Measurements from ENCODE around the gene CELSR2.
"Not testable (repeated sequence)": the region's sequence is repeated elsewhere in the genome, so short reads cannot be mapped to it uniquely, and the experiment has no call there.

CELSR2 gene

GRCh38 chr1:109213824-109214693 is 35.3 kb upstream of the CELSR2 start, which contains the start of gene SARS1:
TSS of gene SARS1 (plus strand) at chr1:109213918. CDS start at chr1:109213993, 75 bp downstream.
- DNase-seq, result peak; percentile 97
- peak within 1 kb of the TSS; percentile 96 for H3K27ac ChIP-seq
- no peaks in the 10 kb centered on the region for H3K9me3 ChIP-seq (ENCODE audit: severe bottlenecking)
- peak within 1 kb of the TSS; percentile 58 for H3K4me3 ChIP-seq (ENCODE audit: low read depth, low read length)
- H3K27me3 ChIP-seq (ENCODE audit: insufficient read depth, low read depth, severe bottlenecking), result no peaks in the 10 kb centered on the region
- peaks cover 30% of the 10 kb centered on the region for H3K36me3 ChIP-seq
- TF ChIP-seq, protein P1, sequence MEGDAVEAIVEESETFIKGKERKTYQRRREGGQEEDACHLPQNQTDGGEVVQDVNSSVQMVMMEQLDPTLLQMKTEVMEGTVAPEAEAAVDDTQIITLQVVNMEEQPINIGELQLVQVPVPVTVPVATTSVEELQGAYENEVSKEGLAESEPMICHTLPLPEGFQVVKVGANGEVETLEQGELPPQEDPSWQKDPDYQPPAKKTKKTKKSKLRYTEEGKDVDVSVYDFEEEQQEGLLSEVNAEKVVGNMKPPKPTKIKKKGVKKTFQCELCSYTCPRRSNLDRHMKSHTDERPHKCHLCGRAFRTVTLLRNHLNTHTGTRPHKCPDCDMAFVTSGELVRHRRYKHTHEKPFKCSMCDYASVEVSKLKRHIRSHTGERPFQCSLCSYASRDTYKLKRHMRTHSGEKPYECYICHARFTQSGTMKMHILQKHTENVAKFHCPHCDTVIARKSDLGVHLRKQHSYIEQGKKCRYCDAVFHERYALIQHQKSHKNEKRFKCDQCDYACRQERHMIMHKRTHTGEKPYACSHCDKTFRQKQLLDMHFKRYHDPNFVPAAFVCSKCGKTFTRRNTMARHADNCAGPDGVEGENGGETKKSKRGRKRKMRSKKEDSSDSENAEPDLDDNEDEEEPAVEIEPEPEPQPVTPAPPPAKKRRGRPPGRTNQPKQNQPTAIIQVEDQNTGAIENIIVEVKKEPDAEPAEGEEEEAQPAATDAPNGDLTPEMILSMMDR (IDR thresholded peaks at IDR 0.05; ENCODE audit: low read depth, low read length), result no peak

- peaks cover 34% of the 10 kb centered on the region for H3K36me3 ChIP-seq
- no peaks in the 10 kb centered on the region for H3K27me3 ChIP-seq (ENCODE audit: insufficient read depth, low read depth, severe bottlenecking)
- DNase-seq, result peak; percentile 90
- TF ChIP-seq, protein P1 (IDR thresholded peaks at IDR 0.05; ENCODE audit: low read depth, low read length), result no peak
- H3K9me3 ChIP-seq (ENCODE audit: severe bottlenecking), result no peaks in the 10 kb centered on the region
- H3K27ac ChIP-seq, result peak overlapping the region; percentile 96
- peak overlapping the region; percentile 58 for H3K4me3 ChIP-seq (ENCODE audit: low read depth, low read length)
Measured at GRCh38 chr1:109214695-109215623, 34.4 kb upstream of the CELSR2 start.

DNA sequence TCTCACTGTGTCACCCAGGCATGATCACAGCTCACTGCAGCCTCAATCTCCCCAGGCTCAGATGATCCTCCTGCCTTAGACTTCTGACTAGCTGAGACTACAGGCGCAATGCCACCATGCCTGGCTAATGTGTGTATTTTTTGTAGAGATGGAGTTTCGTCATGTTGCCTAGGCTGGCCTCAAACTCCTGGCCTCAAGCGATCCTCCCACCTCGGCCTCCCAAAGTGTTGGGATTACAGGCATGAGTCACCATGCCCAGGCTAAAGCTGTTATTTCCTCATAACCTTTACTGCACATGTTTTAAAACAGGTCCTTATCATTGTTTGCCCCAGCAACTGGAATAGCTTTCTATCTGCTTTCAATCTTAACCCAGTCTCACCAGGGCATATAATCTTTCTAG is 32.7 kb upstream of the CELSR2 start:
- Histone ChIP-seq H3K4me3 (ENCODE audit: low read depth, low read length) (no peak overlapping the region), H3K27ac (no peak overlapping the region), H3K27me3 (ENCODE audit: insufficient read depth, low read depth, severe bottlenecking) (no peaks in the 10 kb centered on the region), H3K36me3 (peaks cover 46% of the 10 kb centered on the region), H3K9me3 (ENCODE audit: severe bottlenecking) (no peaks in the 10 kb centered on the region)
- TF ChIP-seq, protein P1 (IDR thresholded peaks at IDR 0.05; ENCODE audit: low read depth, low read length), result no peak
- no peak for DNase-seq

GRCh38 chr1:109218516-109218915 is 30.8 kb upstream of the CELSR2 start:
- Histone ChIP-seq H3K36me3 (peaks cover 62% of the 10 kb centered on the region), H3K4me3 (ENCODE audit: low read depth, low read length) (no peak overlapping the region), H3K27ac (no peak overlapping the region), H3K27me3 (ENCODE audit: insufficient read depth, low read depth, severe bottlenecking) (no peaks in the 10 kb centered on the region), H3K9me3 (ENCODE audit: severe bottlenecking) (no peaks in the 10 kb centered on the region)
- no peak for DNase-seq
- TF ChIP-seq, protein P1 (IDR thresholded peaks at IDR 0.05; ENCODE audit: low read depth, low read length), result no peak

DNA sequence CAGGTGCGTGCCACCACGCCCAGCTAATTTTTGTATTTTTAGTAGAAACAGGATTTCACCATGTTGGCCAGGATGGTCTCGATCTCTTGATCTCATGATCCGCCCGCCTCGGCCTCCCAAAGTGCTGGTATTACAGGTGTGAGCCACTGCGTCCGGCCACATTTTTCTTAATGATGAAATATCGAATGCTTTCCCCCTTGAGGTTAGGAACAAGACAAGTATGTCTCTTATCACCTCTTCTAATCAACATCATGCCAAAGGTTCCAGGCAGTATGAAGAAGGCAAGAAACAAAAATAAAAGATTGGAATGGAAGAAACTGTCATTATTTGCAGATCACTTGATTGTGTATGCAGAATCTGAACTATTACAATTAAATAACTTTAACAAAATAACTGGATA is 28.1 kb upstream of the CELSR2 start:
- peaks cover 61% of the 10 kb centered on the region for H3K36me3 ChIP-seq
- not testable (repeated sequence) for DNase-seq; H3K4me3 ChIP-seq (ENCODE audit: low read depth, low read length); H3K27me3 ChIP-seq (ENCODE audit: insufficient read depth, low read depth, severe bottlenecking); H3K27ac ChIP-seq; H3K9me3 ChIP-seq (ENCODE audit: severe bottlenecking)

DNA sequence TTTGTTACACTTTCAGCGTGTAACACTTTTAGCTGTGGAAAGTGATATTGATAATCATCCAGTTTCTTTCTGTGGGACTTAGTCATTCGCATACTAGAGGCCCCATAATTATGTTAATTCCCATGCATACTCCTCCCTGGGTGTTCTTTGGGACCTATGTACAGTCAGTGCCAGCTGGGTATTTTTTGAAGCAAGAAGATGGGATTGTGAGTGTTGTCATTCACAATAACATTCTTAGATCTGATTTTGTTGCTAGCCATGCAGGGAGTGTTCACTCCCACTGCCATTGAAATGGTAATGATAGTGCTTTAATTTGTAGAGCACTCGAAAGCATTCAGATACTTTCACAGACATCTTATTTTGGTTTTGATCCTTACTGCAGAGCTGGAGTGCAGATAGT is 24.0 kb upstream of the CELSR2 start:
- H3K27ac ChIP-seq, result no peak overlapping the region
- DNase-seq, result no peak
- no peaks in the 10 kb centered on the region for H3K9me3 ChIP-seq (ENCODE audit: severe bottlenecking)
- no peaks in the 10 kb centered on the region for H3K27me3 ChIP-seq (ENCODE audit: insufficient read depth, low read depth, severe bottlenecking)
- H3K4me3 ChIP-seq (ENCODE audit: low read depth, low read length), result no peak overlapping the region
- H3K36me3 ChIP-seq, result peaks cover 64% of the 10 kb centered on the region
- TF ChIP-seq, protein P1 (IDR thresholded peaks at IDR 0.05; ENCODE audit: low read depth, low read length), result no peak
